B cell (primary cell): ENCODE results near the gene XPA. TPM values are rescaled to one million over a fixed set of nuclear protein-coding genes. Genes with fewer than 3 reads are reported as not detected.
"Not testable (repeated sequence)": the region's sequence is repeated elsewhere in the genome, so short reads cannot be mapped to it uniquely, and the experiment has no call there.

ENCODE experiments used
- ATAC-seq: fragments of 200-7000 bp; cut with Tn5 transposase; one replicate; pipeline ENCODE4 v1.10.0; 2021; ENCODE audit warnings: low read depth, mild to moderate bottlenecking, moderate number of reproducible peaks, moderate library complexity
- CTCF ChIA-PET: fragments of 350-600 bp; sonication (Branson Sonifier 250); formaldehyde crosslinking; loops from one replicate; lab custom pipeline; 2021; ENCODE audit warnings: antibody characterized with exemption, inconsistent platforms; lab: Charles Lee
- POLR2A ChIA-PET: fragments of 350-600 bp; sonication (Branson Sonifier 250); formaldehyde crosslinking; loops from one replicate; lab custom pipeline; 2021; ENCODE audit warnings: antibody characterized with exemption; lab: Charles Lee
- DNase-seq: peaks from one replicate; pipeline ENCODE4 v3.0.0; 2013
- H2AFZ ChIP-seq: 2 replicates; pipeline ENCODE4 v1.6.1; 2012; ENCODE audit warnings: mild to moderate bottlenecking, low read depth, low read length; ENCODE audit not compliant: insufficient read depth, poor library complexity, severe bottlenecking
- H3K27ac ChIP-seq, 2 donors: 1 replicate in 1 of 2; 2 replicates in 1 of 2; pipeline ENCODE4 v1.5.1; 2012 to 2013; ENCODE audit warnings: low read length in 2 of 2, mild to moderate bottlenecking in 2 of 2, moderate library complexity in 1 of 2
- H3K27me3 ChIP-seq, 4 experiments: fragments of 200-600 bp in 1 of 4; sonication (generic) in 1 of 4; replicated peaks in 1 of 4; 1 replicate in 2 of 4; 2 replicates in 2 of 4; pipeline versions ENCODE4 v1.6.1 to v1.7.0; 2013 to 2016; ENCODE audit warnings: low read length in 3 of 4, mild to moderate bottlenecking in 2 of 4, mixed read lengths in 1 of 4, moderate library complexity in 1 of 4; ENCODE audit not compliant: insufficient read depth in 4 of 4, control insufficient read depth in 3 of 4; ENCODE audit errors: control extremely low read depth in 1 of 4
- H3K36me3 ChIP-seq, 2 experiments: replicated peaks in 1 of 2; 1 replicate in 1 of 2; 2 replicates in 1 of 2; pipeline versions ENCODE4 v1.6.1 to v1.7.1; 2013; ENCODE audit warnings: low read length in 1 of 2; ENCODE audit not compliant: insufficient read depth in 2 of 2, control insufficient read depth in 1 of 2; ENCODE audit errors: control extremely low read depth in 1 of 2, extremely low read depth in 1 of 2
- H3K4me1 ChIP-seq, 2 donors: fragments of 200-600 bp in 1 of 2; sonication (generic) in 1 of 2; 1 replicate in 1 of 2; 2 replicates in 1 of 2; pipeline versions ENCODE4 v1.5.1 to v1.6.1; 2013 to 2017; ENCODE audit warnings: low read length in 2 of 2; ENCODE audit not compliant: control insufficient read depth in 2 of 2, insufficient read depth in 2 of 2
- H3K4me2 ChIP-seq: replicated peaks from 2 replicates; pipeline ENCODE3; 2012; ENCODE audit warnings: mild to moderate bottlenecking, low read depth, low read length; ENCODE audit not compliant: poor library complexity, severe bottlenecking
- H3K4me3 ChIP-seq, 5 experiments: fragments of 200-600 bp in 1 of 5; sonication (generic) in 1 of 5; 1 replicate in 3 of 5; 2 replicates in 2 of 5; pipeline versions ENCODE4 v1.5.1 to v1.7.0; 2011 to 2016; ENCODE audit warnings: low read length in 4 of 5, mild to moderate bottlenecking in 4 of 5, low read depth in 2 of 5, control low read depth in 1 of 5, moderate library complexity in 1 of 5; ENCODE audit not compliant: insufficient read depth in 1 of 5; ENCODE audit errors: control extremely low read depth in 1 of 5, extremely low read depth in 1 of 5
- H3K79me2 ChIP-seq: fragments of 200-600 bp; sonication (generic); one replicate; pipeline ENCODE4 v1.6.0; 2016; ENCODE audit warnings: low read length; ENCODE audit not compliant: control insufficient read depth, insufficient read depth
- H3K9ac ChIP-seq: fragments of 200-600 bp; sonication (generic); 2 replicates; pipeline ENCODE4 v1.6.1; 2017; ENCODE audit warnings: mild to moderate bottlenecking, low read length, moderate library complexity
- H3K9me3 ChIP-seq, 3 donors: one replicate each; pipeline versions ENCODE4 v1.6.1 to v1.7.1; 2013; ENCODE audit warnings: low read length in 2 of 3; ENCODE audit not compliant: control insufficient read depth in 2 of 3, insufficient read depth in 1 of 3; ENCODE audit errors: control extremely low read depth in 1 of 3
- H4K20me1 ChIP-seq: 2 replicates; pipeline ENCODE4 v1.6.0; 2012; ENCODE audit warnings: mild to moderate bottlenecking, low read length; ENCODE audit not compliant: insufficient read depth, control insufficient read depth, poor library complexity, severe bottlenecking
- H3K27ac Mint-ChIP-seq: one replicate; pipeline ENCODE4 v1.8.0; 2021; ENCODE audit warnings: mixed read lengths
- H3K27me3 Mint-ChIP-seq: one replicate; pipeline ENCODE4 v1.8.0; 2021; ENCODE audit warnings: mixed read lengths
- H3K4me1 Mint-ChIP-seq: one replicate; pipeline ENCODE4 v1.8.0; 2021; ENCODE audit warnings: mixed read lengths
- H3K4me3 Mint-ChIP-seq: one replicate; pipeline ENCODE4 v1.8.0; 2021; ENCODE audit warnings: mixed read lengths
- H3K9me3 Mint-ChIP-seq: one replicate; pipeline ENCODE4 v1.8.0; 2022; ENCODE audit warnings: mixed read lengths; ENCODE audit not compliant: insufficient read depth
- CTCF ChIP-seq: fragments of 200-600 bp; IDR thresholded peaks from one replicate; pipeline ENCODE4 v1.8.0; 2022; ENCODE audit warnings: antibody characterized with exemption, mild to moderate bottlenecking
- EZH2 ChIP-seq: IDR thresholded peaks from 2 replicates; pipeline ENCODE4 v1.6.1; 2012; ENCODE audit warnings: borderline replicate concordance, low read depth, mild to moderate bottlenecking, moderate library complexity, low read length; ENCODE audit not compliant: insufficient read depth, poor library complexity, severe bottlenecking
- whole genome bisulfite sequencing: methylation state at CpG from one replicate; pipeline ENCODE4 v1.1.5; 2013; ENCODE audit warnings: missing lambda C conversion rate; ENCODE audit not compliant: insufficient coverage; 5-methylcytosine and 5-hydroxymethylcytosine counted together
- intact Hi-C: fragments of 100-400 bp; cut with micrococcal nuclease; formaldehyde crosslinking; loops from one replicate; pipeline ENCODE4 v1.10.0; 2022
- polyA plus RNA-seq: library from polyadenylated mRNA; depleted of rRNA; stranded (reverse); fragments of >200 nt; gene quantifications from 2 replicates; pipeline ENCODE4 v1.2.3, GENCODE V29; 2012
- total RNA-seq, 2 donors: library from RNA; stranded (reverse); fragments of 120-200 nt in 1 of 2; gene quantifications; 1 replicate in 1 of 2; 2 replicates in 1 of 2; pipeline versions ENCODE4 v1.2.3 to v1.2.4, GENCODE V29; 2013 to 2022

The XPA gene
- total and polyA plus RNA-seq, 2 donors (not counting 1 experiment from before 2014, with no cell fraction given) = 3.8 to 21.3 TPM

GRCh38 chr9:97744710-97745708 is 47.9 kb upstream of the XPA start:
- 48% methylated on average over 7 of the region's 7 CpGs for WGBS
- Mint-ChIP-seq H3K27ac (no peak overlapping the region), H3K4me1 (peaks cover 6% of the 10 kb centered on the region), H3K27me3 (peaks cover 69% of the 10 kb centered on the region), H3K9me3 (no peaks in the 10 kb centered on the region), H3K4me3 (no peak overlapping the region)
- Histone ChIP-seq H2AFZ (no peak overlapping the region), H3K9me3 (peaks cover 0 to 19% (median 11%) of the 10 kb centered on the region in 3 donors), H3K4me2 (no peak overlapping the region), H3K27me3 (peaks cover 0 to 56% (median 24%) of the 10 kb centered on the region in 4 experiments), H3K4me3 (no peak overlapping the region), H3K36me3 (no peaks in the 10 kb centered on the region), H4K20me1 (no peaks in the 10 kb centered on the region), H3K4me1 (peaks cover 11 to 12% of the 10 kb centered on the region in 2 donors), H3K27ac (no peak overlapping the region), H3K79me2 (no peaks in the 10 kb centered on the region), H3K9ac (no peak overlapping the region)
- intact Hi-C loops = no loop called here
- CTCF ChIA-PET = no interaction called here
- DNase-seq = no peak
- POLR2A ChIA-PET = no interaction called here
- no peak for ATAC-seq
- TF ChIP-seq EZH2 (no peak), CTCF (no peak)

- ATAC-seq, H3K4me3 Mint-ChIP-seq, H3K4me1 Mint-ChIP-seq, POLR2A ChIA-PET, H3K4me3 ChIP-seq, DNase-seq, H3K27ac Mint-ChIP-seq, H3K79me2 ChIP-seq, H3K36me3 ChIP-seq, H3K9ac ChIP-seq, CTCF ChIA-PET, H4K20me1 ChIP-seq, H3K9me3 Mint-ChIP-seq, H2AFZ ChIP-seq, H3K27ac ChIP-seq, intact Hi-C loops, H3K4me2 ChIP-seq: not testable (repeated sequence)
- Histone ChIP-seq H3K4me1 (peaks cover 11 to 12% of the 10 kb centered on the region in 2 donors), H3K9me3 (peaks cover 0 to 19% (median 11%) of the 10 kb centered on the region in 3 donors), H3K27me3 (peaks cover 0 to 66% (median 29%) of the 10 kb centered on the region in 4 experiments)
- WGBS = no CpG with 5 or more reads among the region's 7 CpGs
- peaks cover 78% of the 10 kb centered on the region for H3K27me3 Mint-ChIP-seq
Observed at GRCh38 chr9:97744025-97744424, 46.9 kb upstream of the XPA start.
